Uterus (tissue), 4 donors: Measurements from ENCODE around the gene FHOD1. TPM values are rescaled to one million over a fixed set of nuclear protein-coding genes. Genes with fewer than 3 reads are reported as not detected.
A peak's percentile ranks its signal among the peaks of the same experiment; 100 is the strongest.

Source experiments
- DNase-seq, 2 donors: peaks; one replicate each; pipeline ENCODE4 v3.0.0-alpha.2; 2019 to 2020
- H3K27ac ChIP-seq, 2 donors: fragments of 200-600 bp; sonication (generic); 1 replicate in 1 of 2; 2 replicates in 1 of 2; pipeline ENCODE4 v1.5.1; 2016 to 2018
- H3K27me3 ChIP-seq, 2 donors: fragments of 200-600 bp; sonication (generic); one replicate each; pipeline ENCODE4 v1.5.1; 2018 to 2019; ENCODE audit warnings: control low read depth in 1 of 2
- H3K36me3 ChIP-seq, 2 donors: fragments of 200-600 bp; sonication (generic); one replicate each; pipeline ENCODE4 v1.5.1; 2019; ENCODE audit warnings: control low read depth in 1 of 2
- H3K4me1 ChIP-seq, 2 donors: fragments of 200-600 bp; sonication (generic); one replicate each; pipeline ENCODE4 v1.5.1; 2018 to 2019; ENCODE audit warnings: control low read depth in 1 of 2
- H3K4me3 ChIP-seq, 2 donors: fragments of 200-600 bp; sonication (generic); 1 replicate in 1 of 2; 2 replicates in 1 of 2; pipeline ENCODE4 v1.5.1; 2018 to 2019; ENCODE audit warnings: mild to moderate bottlenecking in 1 of 2
- H3K9me3 ChIP-seq, 2 donors: fragments of 200-600 bp; sonication (generic); one replicate each; pipeline ENCODE4 v1.5.1; 2019; ENCODE audit warnings: control low read depth in 1 of 2
- POLR2A ChIP-seq, 2 donors: fragments of 450-650 bp; IDR thresholded peaks; one replicate each; pipeline ENCODE4 v1.6.1; 2016; ENCODE audit warnings: antibody characterized with exemption in 2 of 2, mild to moderate bottlenecking in 1 of 2, moderate library complexity in 1 of 2
- intact Hi-C: fragments of 100-400 bp; cut with DNase I; formaldehyde crosslinking; loops from one replicate; pipeline ENCODE4 v1.15.1; 2023; ENCODE audit warnings: low total_unique reads
- total RNA-seq, 4 donors: library from RNA; depleted of rRNA in 3 of 4; stranded (reverse); fragments of >200 nt in 3 of 4; gene quantifications; one replicate each; pipeline versions ENCODE4 v1.1.0 to v1.2.4, GENCODE V29; 2014 to 2023
- TF ChIP-seq, protein P1 (sequence below), 4 experiments: fragments of 200-600 bp in 2 of 4; fragments of 450-650 bp in 2 of 4; sonication (generic) in 2 of 4; IDR thresholded peaks; one replicate each; pipeline ENCODE4 v1.5.1; 2016 to 2019; ENCODE audit warnings: antibody characterized with exemption in 4 of 4, mild to moderate bottlenecking in 2 of 4, moderate library complexity in 1 of 4
- donor health status: DM: yes; HTN: yes; CAD: no.

The FHOD1 gene
- total RNA-seq, 4 donors from 2014 or later, result 2.3 to 37.6 (median 11.8) TPM

DNA sequence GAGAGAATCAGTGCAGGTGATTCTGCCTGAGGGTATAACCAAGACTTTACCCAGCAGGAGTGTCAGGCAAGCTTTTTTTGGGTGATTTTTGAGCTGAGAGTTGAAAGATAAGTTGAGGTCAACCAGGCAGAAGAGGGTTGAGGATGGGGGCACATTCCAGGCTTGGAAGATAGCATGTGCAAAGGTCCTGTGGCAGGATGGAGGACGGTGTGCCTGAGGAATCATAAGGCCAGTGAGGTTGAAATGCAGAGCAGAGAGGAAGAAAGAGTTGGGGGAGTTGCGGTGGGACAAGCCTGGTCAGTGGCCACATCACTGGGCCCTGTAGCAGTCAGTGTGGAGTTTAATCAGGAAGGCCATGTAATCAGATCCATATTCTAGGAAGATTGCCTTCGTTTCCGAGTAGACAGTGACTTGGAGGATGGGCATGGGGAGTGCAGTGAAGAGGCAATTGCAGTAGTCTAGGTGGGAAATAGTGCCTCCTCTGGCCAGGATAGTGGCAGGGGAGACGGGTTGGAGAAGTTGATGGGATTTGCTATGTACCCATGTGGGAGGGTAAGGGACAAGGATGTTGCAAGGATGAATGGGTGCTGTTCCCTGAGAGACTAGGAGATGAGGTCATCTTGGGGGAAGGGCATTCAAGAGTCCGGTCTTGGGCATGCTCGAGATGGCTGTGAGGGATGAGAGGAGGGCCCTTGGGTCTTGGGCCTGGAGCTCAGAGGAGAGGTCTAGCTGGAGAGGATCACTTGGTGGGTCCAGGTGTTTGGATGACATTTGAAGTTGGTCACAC lies 36.0 kb upstream of the FHOD1 start:
- no peaks in the 10 kb centered on the region for H3K36me3 ChIP-seq
- no peak for TF ChIP-seq POLR2A (IDR thresholded peaks at IDR 0.05)
- TF ChIP-seq, protein P1, sequence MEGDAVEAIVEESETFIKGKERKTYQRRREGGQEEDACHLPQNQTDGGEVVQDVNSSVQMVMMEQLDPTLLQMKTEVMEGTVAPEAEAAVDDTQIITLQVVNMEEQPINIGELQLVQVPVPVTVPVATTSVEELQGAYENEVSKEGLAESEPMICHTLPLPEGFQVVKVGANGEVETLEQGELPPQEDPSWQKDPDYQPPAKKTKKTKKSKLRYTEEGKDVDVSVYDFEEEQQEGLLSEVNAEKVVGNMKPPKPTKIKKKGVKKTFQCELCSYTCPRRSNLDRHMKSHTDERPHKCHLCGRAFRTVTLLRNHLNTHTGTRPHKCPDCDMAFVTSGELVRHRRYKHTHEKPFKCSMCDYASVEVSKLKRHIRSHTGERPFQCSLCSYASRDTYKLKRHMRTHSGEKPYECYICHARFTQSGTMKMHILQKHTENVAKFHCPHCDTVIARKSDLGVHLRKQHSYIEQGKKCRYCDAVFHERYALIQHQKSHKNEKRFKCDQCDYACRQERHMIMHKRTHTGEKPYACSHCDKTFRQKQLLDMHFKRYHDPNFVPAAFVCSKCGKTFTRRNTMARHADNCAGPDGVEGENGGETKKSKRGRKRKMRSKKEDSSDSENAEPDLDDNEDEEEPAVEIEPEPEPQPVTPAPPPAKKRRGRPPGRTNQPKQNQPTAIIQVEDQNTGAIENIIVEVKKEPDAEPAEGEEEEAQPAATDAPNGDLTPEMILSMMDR (IDR thresholded peaks at IDR 0.05), result no peak
- no peaks in the 10 kb centered on the region for H3K9me3 ChIP-seq
- no peak for DNase-seq
- H3K27me3 ChIP-seq, result no peaks in the 10 kb centered on the region
- intact Hi-C loops, result no loop called here
- no peak overlapping the region for H3K4me3 ChIP-seq
- H3K27ac ChIP-seq, result no peak overlapping the region
- H3K4me1 ChIP-seq, result peaks cover 0 to 4% of the 10 kb centered on the region in 2 donors

DNA sequence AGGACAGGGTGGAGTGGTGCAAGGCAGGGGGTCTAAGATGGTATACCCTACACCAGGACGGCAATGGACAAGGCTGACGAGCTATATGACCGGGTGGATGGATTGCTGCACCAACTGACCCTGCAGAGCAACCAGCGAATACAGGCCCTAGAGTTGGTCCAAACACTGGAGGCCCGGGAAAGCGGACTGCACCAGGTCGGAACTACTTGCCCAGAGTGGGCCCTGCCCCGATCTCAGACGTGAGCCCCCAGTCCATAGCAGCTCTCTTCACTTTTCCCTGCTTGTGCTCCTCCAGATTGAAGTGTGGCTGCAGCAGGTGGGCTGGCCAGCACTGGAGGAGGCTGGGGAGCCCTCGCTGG lies 35.1 kb upstream of the FHOD1 start:
- Histone ChIP-seq H3K4me1 (peaks cover 0 to 5% of the 10 kb centered on the region in 2 donors), H3K4me3 (no peak overlapping the region), H3K27me3 (no peaks in the 10 kb centered on the region), H3K27ac (no peak overlapping the region), H3K36me3 (no peaks in the 10 kb centered on the region), H3K9me3 (no peaks in the 10 kb centered on the region)
- intact Hi-C loops, result no loop called here
- no peak for TF ChIP-seq POLR2A (IDR thresholded peaks at IDR 0.05)
- TF ChIP-seq, protein P1 (IDR thresholded peaks at IDR 0.05), result no peak
- no peak for DNase-seq

DNA sequence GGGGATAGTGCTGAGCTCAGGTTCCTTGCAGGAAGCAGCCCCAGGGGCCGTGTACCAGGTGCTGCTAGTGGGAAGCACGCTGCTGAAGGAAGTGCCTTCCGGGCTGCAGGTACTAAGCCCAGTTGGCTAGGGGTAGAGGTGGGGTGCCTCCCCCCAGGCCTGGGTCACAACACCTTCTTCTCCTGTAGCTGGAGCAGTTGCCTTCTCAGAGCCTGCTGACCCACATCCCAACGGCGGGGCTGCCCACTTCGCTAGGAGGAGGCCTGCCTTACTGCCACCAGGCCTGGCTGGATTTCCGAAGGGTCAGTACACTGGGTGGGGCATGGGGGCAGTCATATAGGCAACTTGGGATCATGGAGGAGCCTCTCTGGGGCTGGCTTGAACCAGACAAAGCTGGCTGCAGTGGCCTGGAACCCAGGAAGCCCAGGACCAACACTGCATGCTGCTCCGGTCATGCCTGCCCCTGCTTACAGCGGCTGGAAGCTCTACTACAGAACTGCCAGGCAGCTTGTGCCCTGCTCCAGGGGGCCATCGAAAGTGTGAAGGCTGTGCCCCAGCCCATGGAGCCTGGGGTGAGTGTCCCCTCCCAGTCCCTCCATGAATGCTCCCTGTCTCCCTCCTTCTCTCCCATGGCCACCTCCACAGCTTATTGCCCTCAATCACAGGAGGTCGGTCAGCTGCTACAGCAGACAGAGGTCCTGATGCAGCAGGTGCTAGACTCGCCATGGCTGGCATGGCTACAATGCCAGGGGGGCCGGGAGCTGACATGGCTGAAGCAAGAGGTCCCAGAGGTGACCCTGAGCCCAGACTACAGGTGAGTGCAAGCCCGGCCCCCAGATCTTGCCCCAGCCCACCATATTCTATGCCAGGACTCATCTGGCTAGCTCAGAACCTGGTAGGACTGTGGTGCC lies 34.5 kb upstream of the FHOD1 start:
- intact Hi-C loops, result no loop called here
- Histone ChIP-seq H3K4me1 (peaks cover 0 to 5% of the 10 kb centered on the region in 2 donors), H3K9me3 (no peaks in the 10 kb centered on the region), H3K36me3 (no peaks in the 10 kb centered on the region), H3K27me3 (no peaks in the 10 kb centered on the region), H3K4me3 (no peak overlapping the region), H3K27ac (no peak overlapping the region)
- DNase-seq, result no peak
- TF ChIP-seq, protein P1 (IDR thresholded peaks at IDR 0.05), result no peak
- no peak for TF ChIP-seq POLR2A (IDR thresholded peaks at IDR 0.05)

DNA sequence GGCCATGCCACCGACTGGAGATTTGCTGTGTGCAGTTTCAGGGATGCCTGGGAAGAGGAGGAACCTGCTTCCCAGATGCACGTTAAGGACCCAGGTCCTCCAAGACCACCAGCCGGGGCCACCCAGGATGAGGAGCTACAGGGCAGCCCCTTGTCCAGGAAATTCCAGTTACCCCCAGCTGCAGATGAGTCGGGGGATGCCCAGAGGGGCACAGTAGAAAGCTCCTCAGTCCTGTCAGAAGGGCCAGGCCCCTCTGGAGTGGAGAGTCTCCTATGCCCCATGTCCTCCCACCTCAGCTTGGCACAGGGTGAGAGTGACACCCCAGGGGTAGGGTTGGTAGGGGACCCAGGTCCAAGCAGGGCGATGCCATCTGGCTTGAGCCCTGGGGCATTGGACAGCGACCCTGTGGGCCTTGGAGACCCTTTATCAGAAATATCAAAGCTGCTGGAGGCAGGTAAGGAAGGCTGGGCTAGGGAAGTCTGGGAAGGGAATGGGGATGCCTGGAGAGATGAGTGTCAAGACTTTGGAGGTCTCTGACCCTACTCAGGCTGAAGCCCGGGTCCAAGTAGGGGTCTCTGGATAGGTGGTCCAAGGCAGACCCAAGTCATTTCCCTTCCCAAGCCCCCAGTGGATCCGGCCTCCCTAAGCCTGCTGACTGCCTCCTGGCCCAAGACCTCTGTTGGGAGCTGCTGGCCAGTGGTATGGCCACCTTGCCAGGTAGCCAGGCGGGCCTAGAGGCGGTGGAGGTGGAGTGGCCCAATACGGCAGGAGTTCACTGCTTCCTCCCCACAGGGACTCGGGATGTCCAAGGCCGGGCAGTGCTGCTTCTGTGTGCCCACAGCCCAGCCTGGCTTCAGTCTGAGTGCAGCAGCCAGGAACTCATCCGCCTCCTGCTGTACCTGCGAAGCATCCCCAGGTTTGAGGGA lies 33.1 kb upstream of the FHOD1 start:
- H3K4me1 ChIP-seq, result peaks cover 0 to 5% of the 10 kb centered on the region in 2 donors
- peak overlapping the region in 1 of 2 donors; percentile 75 for H3K27ac ChIP-seq
- no peak for TF ChIP-seq POLR2A (IDR thresholded peaks at IDR 0.05)
- TF ChIP-seq, protein P1 (IDR thresholded peaks at IDR 0.05), result no peak
- H3K9me3 ChIP-seq, result no peaks in the 10 kb centered on the region
- DNase-seq, result no peak
- H3K36me3 ChIP-seq, result no peaks in the 10 kb centered on the region
- H3K27me3 ChIP-seq, result no peaks in the 10 kb centered on the region
- intact Hi-C loops, result no loop called here
- peak overlapping the region in 1 of 2 donors; percentile 53 for H3K4me3 ChIP-seq
